ENCODE data around the gene ABCC6. TPM values are rescaled to one million over a fixed set of nuclear protein-coding genes. Genes with fewer than 3 reads are reported as not detected.
"Not testable (repeated sequence)": the region's sequence is repeated elsewhere in the genome, so short reads cannot be mapped to it uniquely, and the experiment has no call there.

Gene ABCC6
- total and polyA plus RNA-seq, 7 experiments from 2014 or later, result 0.08 to 3.9 (median 0.15) TPM; not detected in 3

GRCh38 chr16:16190966-16191365, 32.3 kb downstream of the ABCC6 start:
- H3K4me3 Mint-ChIP-seq; H3K9me3 ChIP-seq (ENCODE audit: control insufficient read depth in 2 of 3, low read length in 3 of 3); H3K9me3 Mint-ChIP-seq; DNase-seq; H3K27ac Mint-ChIP-seq; H3K36me3 ChIP-seq (ENCODE audit: control insufficient read depth in 2 of 3, insufficient read depth in 3 of 3, low read length in 3 of 3); H3K4me1 Mint-ChIP-seq; ATAC-seq; POLR2A ChIA-PET; CTCF ChIA-PET; H3K36me3 Mint-ChIP-seq; H3K27ac ChIP-seq (ENCODE audit: low read depth, low read length); H3K27me3 ChIP-seq (ENCODE audit: control insufficient read depth in 2 of 2, insufficient read depth in 2 of 2, low read length in 2 of 2); H3K4me1 ChIP-seq (ENCODE audit: control insufficient read depth in 2 of 2, insufficient read depth in 2 of 2, low read length in 2 of 2); intact Hi-C loops (cut with micrococcal nuclease); H3K4me3 ChIP-seq (ENCODE audit: low read length): not testable (repeated sequence)
- peaks cover 0 to 24% (median 3%) of the 10 kb centered on the region in 5 donors for H3K27me3 Mint-ChIP-seq

DNA sequence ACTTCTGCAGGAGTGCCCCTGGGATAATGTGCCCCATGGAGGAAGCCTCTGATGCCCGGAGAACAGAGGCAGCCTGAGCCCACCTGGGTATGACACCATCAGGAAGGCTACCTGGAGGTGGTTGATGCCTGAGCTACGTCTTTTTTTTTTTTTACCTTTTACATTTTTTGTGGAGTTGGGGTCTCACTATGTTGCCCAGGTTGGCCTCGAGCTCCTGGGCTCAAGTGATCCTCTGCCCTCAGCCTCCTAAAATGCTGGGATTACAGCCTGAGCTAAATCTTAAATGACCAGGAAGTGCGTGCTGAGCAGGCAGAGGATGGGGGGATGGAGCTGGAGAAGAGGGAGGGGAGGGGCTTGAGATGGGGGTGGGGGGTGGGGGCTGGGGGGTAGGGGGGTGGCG, 32.7 kb downstream of the ABCC6 start:
- no peak overlapping the region for H3K27ac ChIP-seq (ENCODE audit: low read depth, low read length)
- no peaks in the 10 kb centered on the region for H3K4me1 Mint-ChIP-seq
- CTCF ChIA-PET, result no interaction called here
- no peaks in the 10 kb centered on the region for H3K36me3 ChIP-seq (ENCODE audit: control insufficient read depth in 2 of 3, insufficient read depth in 3 of 3, low read length in 3 of 3)
- intact Hi-C loops (cut with micrococcal nuclease), result no loop called here
- no peaks in the 10 kb centered on the region for H3K27me3 ChIP-seq (ENCODE audit: control insufficient read depth in 2 of 2, insufficient read depth in 2 of 2, low read length in 2 of 2)
- POLR2A ChIA-PET, result no interaction called here
- H3K4me3 ChIP-seq (ENCODE audit: low read length), result no peak overlapping the region
- H3K4me1 ChIP-seq (ENCODE audit: control insufficient read depth in 2 of 2, insufficient read depth in 2 of 2, low read length in 2 of 2), result no peaks in the 10 kb centered on the region
- H3K27ac Mint-ChIP-seq, result no peak overlapping the region
- H3K9me3 Mint-ChIP-seq, result no peaks in the 10 kb centered on the region
- H3K4me3 Mint-ChIP-seq, result no peak overlapping the region
- no peaks in the 10 kb centered on the region for H3K9me3 ChIP-seq (ENCODE audit: control insufficient read depth in 2 of 3, low read length in 3 of 3)
- ATAC-seq (no peak), DNase-seq (no peak)
- H3K36me3 Mint-ChIP-seq, result no peaks in the 10 kb centered on the region
- H3K27me3 Mint-ChIP-seq, result peaks cover 0 to 24% (median 3%) of the 10 kb centered on the region in 5 donors

- CTCF ChIA-PET, result no interaction called here
- no peaks in the 10 kb centered on the region for H3K9me3 Mint-ChIP-seq
- H3K4me3 Mint-ChIP-seq, result no peak overlapping the region
- intact Hi-C loops (cut with micrococcal nuclease), result no loop called here
- no peak for DNase-seq
- no peaks in the 10 kb centered on the region for H3K4me1 Mint-ChIP-seq
- Histone ChIP-seq H3K9me3 (ENCODE audit: control insufficient read depth in 2 of 3, low read length in 3 of 3) (no peaks in the 10 kb centered on the region), H3K36me3 (ENCODE audit: control insufficient read depth in 2 of 3, insufficient read depth in 3 of 3, low read length in 3 of 3) (no peaks in the 10 kb centered on the region), H3K27me3 (ENCODE audit: control insufficient read depth in 2 of 2, insufficient read depth in 2 of 2, low read length in 2 of 2) (no peaks in the 10 kb centered on the region), H3K27ac (ENCODE audit: low read depth, low read length) (no peak overlapping the region), H3K4me1 (ENCODE audit: control insufficient read depth in 2 of 2, insufficient read depth in 2 of 2, low read length in 2 of 2) (no peaks in the 10 kb centered on the region), H3K4me3 (ENCODE audit: low read length) (no peak overlapping the region)
- H3K27ac Mint-ChIP-seq, result peak overlapping the region in 1 of 9 donors; percentile 77
- POLR2A ChIA-PET, result no interaction called here
- peaks cover 0 to 24% (median 3%) of the 10 kb centered on the region in 5 donors for H3K27me3 Mint-ChIP-seq
- H3K36me3 Mint-ChIP-seq, result no peaks in the 10 kb centered on the region
- no peak for ATAC-seq
Observed at GRCh38 chr16:16189842-16190241, 33.5 kb downstream of the ABCC6 start.

GRCh38 chr16:16188827-16189226, 34.5 kb downstream of the ABCC6 start:
- POLR2A ChIA-PET, result no interaction called here
- no peak for ATAC-seq
- Histone ChIP-seq H3K9me3 (ENCODE audit: control insufficient read depth in 2 of 3, low read length in 3 of 3) (no peaks in the 10 kb centered on the region), H3K36me3 (ENCODE audit: control insufficient read depth in 2 of 3, insufficient read depth in 3 of 3, low read length in 3 of 3) (no peaks in the 10 kb centered on the region), H3K27me3 (ENCODE audit: control insufficient read depth in 2 of 2, insufficient read depth in 2 of 2, low read length in 2 of 2) (no peaks in the 10 kb centered on the region), H3K27ac (ENCODE audit: low read depth, low read length) (no peak overlapping the region), H3K4me1 (ENCODE audit: control insufficient read depth in 2 of 2, insufficient read depth in 2 of 2, low read length in 2 of 2) (no peaks in the 10 kb centered on the region), H3K4me3 (ENCODE audit: low read length) (no peak overlapping the region)
- Mint-ChIP-seq H3K27me3 (peaks cover 0 to 24% (median 3%) of the 10 kb centered on the region in 5 donors), H3K36me3 (no peaks in the 10 kb centered on the region), H3K4me1 (no peaks in the 10 kb centered on the region), H3K4me3 (no peak overlapping the region), H3K27ac (no peak overlapping the region), H3K9me3 (no peaks in the 10 kb centered on the region)
- no peak for DNase-seq
- CTCF ChIA-PET, result no interaction called here
- intact Hi-C loops (cut with micrococcal nuclease), result no loop called here

DNA sequence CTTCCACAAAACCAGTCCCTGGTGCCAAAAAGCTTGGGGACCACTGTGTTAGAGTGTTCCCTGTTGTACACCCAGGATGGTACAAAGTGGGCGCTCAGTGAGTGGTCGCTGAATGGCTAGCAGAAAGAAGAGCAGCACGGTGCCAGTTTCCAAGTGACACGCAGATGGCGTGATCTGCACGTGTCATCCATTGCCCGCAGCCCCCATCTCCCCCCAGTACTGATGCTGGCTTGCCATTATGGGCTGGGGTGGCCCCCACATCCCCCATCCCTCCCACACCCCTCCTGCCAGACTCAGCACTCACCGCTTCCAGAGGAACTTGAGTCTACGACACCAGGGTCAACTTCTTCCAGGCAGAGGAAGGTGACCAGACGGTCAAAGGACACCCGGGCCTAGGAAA, 36.5 kb downstream of the ABCC6 start:
- no peak overlapping the region for H3K4me3 Mint-ChIP-seq
- Histone ChIP-seq H3K27ac (ENCODE audit: low read depth, low read length) (no peak overlapping the region), H3K4me3 (ENCODE audit: low read length) (no peak overlapping the region), H3K27me3 (ENCODE audit: control insufficient read depth in 2 of 2, insufficient read depth in 2 of 2, low read length in 2 of 2) (no peaks in the 10 kb centered on the region), H3K4me1 (ENCODE audit: control insufficient read depth in 2 of 2, insufficient read depth in 2 of 2, low read length in 2 of 2) (no peaks in the 10 kb centered on the region), H3K36me3 (ENCODE audit: control insufficient read depth in 2 of 3, insufficient read depth in 3 of 3, low read length in 3 of 3) (no peaks in the 10 kb centered on the region), H3K9me3 (ENCODE audit: control insufficient read depth in 2 of 3, low read length in 3 of 3) (no peaks in the 10 kb centered on the region)
- intact Hi-C loops (cut with micrococcal nuclease), result no loop called here
- no peak for DNase-seq
- ChIA-PET POLR2A (no interaction called here), CTCF (interaction anchor here (1.4 kb wide), 1 partner anchor 12 kb away, joined by 3 read pairs; no protein-coding TSS in a partner anchor)
- no peaks in the 10 kb centered on the region for H3K4me1 Mint-ChIP-seq
- no peak overlapping the region for H3K27ac Mint-ChIP-seq
- H3K9me3 Mint-ChIP-seq, result no peaks in the 10 kb centered on the region
- no peak for ATAC-seq
- no peaks in the 10 kb centered on the region for H3K36me3 Mint-ChIP-seq
- H3K27me3 Mint-ChIP-seq, result peaks cover 0 to 19% (median 0%) of the 10 kb centered on the region in 5 donors

DNA sequence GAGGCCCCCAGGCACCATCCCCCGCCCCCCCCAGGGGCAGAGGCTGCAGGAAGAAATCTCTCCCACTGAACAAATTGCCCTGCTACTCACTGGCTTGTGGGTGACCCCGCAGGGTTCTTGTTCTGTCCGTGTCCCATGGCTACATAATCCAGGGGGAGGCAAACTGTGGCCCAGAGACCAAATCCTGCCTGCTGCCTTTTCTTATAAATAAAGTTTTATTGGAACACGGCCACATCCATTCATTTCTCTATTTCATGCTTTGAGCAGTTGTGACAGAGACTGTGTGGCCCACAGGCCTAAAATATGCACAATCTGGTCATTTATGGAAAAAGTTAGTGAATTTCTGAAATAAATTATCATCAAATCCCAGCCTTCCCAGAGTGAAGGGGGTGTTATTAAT, 38.2 kb downstream of the ABCC6 start:
- ChIA-PET POLR2A (no interaction called here), CTCF (no interaction called here)

GRCh38 chr16:16184594-16184993, 38.7 kb downstream of the ABCC6 start:
- H3K4me3 Mint-ChIP-seq, result no peak overlapping the region
- no peaks in the 10 kb centered on the region for H3K9me3 Mint-ChIP-seq
- ChIA-PET POLR2A (no interaction called here), CTCF (no interaction called here)
- DNase-seq, result no peak
- no peak for ATAC-seq
- intact Hi-C loops (cut with micrococcal nuclease), result no loop called here
- no peaks in the 10 kb centered on the region for H3K36me3 ChIP-seq (ENCODE audit: control insufficient read depth in 2 of 3, insufficient read depth in 3 of 3, low read length in 3 of 3)
- no peak overlapping the region for H3K27ac Mint-ChIP-seq
- H3K4me1 ChIP-seq (ENCODE audit: control insufficient read depth in 2 of 2, insufficient read depth in 2 of 2, low read length in 2 of 2), result no peaks in the 10 kb centered on the region
- no peaks in the 10 kb centered on the region for H3K27me3 ChIP-seq (ENCODE audit: control insufficient read depth in 2 of 2, insufficient read depth in 2 of 2, low read length in 2 of 2)
- peaks cover 0 to 10% (median 0%) of the 10 kb centered on the region in 5 donors for H3K27me3 Mint-ChIP-seq
- H3K4me1 Mint-ChIP-seq, result peaks cover 0 to 3% (median 0%) of the 10 kb centered on the region in 7 donors
- no peaks in the 10 kb centered on the region for H3K9me3 ChIP-seq (ENCODE audit: control insufficient read depth in 2 of 3, low read length in 3 of 3)
- no peak overlapping the region for H3K27ac ChIP-seq (ENCODE audit: low read depth, low read length)
- no peak overlapping the region for H3K4me3 ChIP-seq (ENCODE audit: low read length)
- H3K36me3 Mint-ChIP-seq, result no peaks in the 10 kb centered on the region

More for the DNA sequence above, 38.2 kb downstream of the ABCC6 start:
- Histone ChIP-seq H3K9me3 (ENCODE audit: control insufficient read depth in 2 of 3, low read length in 3 of 3) (no peaks in the 10 kb centered on the region), H3K27me3 (ENCODE audit: control insufficient read depth in 2 of 2, insufficient read depth in 2 of 2, low read length in 2 of 2) (no peaks in the 10 kb centered on the region), H3K36me3 (ENCODE audit: control insufficient read depth in 2 of 3, insufficient read depth in 3 of 3, low read length in 3 of 3) (no peaks in the 10 kb centered on the region), H3K4me3 (ENCODE audit: low read length) (no peak overlapping the region), H3K4me1 (ENCODE audit: control insufficient read depth in 2 of 2, insufficient read depth in 2 of 2, low read length in 2 of 2) (no peaks in the 10 kb centered on the region), H3K27ac (ENCODE audit: low read depth, low read length) (no peak overlapping the region)
- DNase-seq, result no peak
- Mint-ChIP-seq H3K4me3 (no peak overlapping the region), H3K36me3 (no peaks in the 10 kb centered on the region), H3K27ac (peak overlapping the region in 1 of 9 donors; percentile 21), H3K4me1 (peaks cover 0 to 3% (median 0%) of the 10 kb centered on the region in 7 donors), H3K27me3 (peaks cover 0 to 13% (median 0%) of the 10 kb centered on the region in 5 donors), H3K9me3 (no peaks in the 10 kb centered on the region)
- intact Hi-C loops (cut with micrococcal nuclease), result no loop called here
- ATAC-seq, result no peak

Measured in naive thymus-derived CD4-positive, alpha-beta T cell (primary cell).